Memory B cell (primary cell): Measurements from ENCODE around the gene PBXIP1.

ENCODE experiments used
- ATAC-seq: fragments of 150-1000 bp; cut with Tn5 transposase; 2 replicates; pipeline ENCODE4 v1.10.0; 2021; ENCODE audit warnings: low read depth, mild to moderate bottlenecking, moderate library complexity
- DNase-seq, 2 donors: peaks; one replicate each; pipeline ENCODE4 v3.0.0; 2022; ENCODE audit warnings: low spot score in 2 of 2
- H3K27ac Mint-ChIP-seq: one replicate; pipeline ENCODE4 v1.8.0; 2022; ENCODE audit warnings: mild to moderate bottlenecking, moderate library complexity, mixed read lengths
- H3K27me3 Mint-ChIP-seq: one replicate; pipeline ENCODE4 v1.8.0; 2022; ENCODE audit warnings: mixed read lengths
- H3K36me3 Mint-ChIP-seq: one replicate; pipeline ENCODE4 v1.8.0; 2022; ENCODE audit warnings: mild to moderate bottlenecking, mixed read lengths
- H3K4me1 Mint-ChIP-seq: one replicate; pipeline ENCODE4 v1.8.0; 2022; ENCODE audit warnings: mixed read lengths
- H3K4me3 Mint-ChIP-seq: one replicate; pipeline ENCODE4 v1.8.0; 2022; ENCODE audit warnings: mild to moderate bottlenecking, moderate library complexity, mixed read lengths
- H3K9me3 Mint-ChIP-seq: one replicate; pipeline ENCODE4 v1.8.0; 2022; ENCODE audit warnings: mixed read lengths

The PBXIP1 gene

DNA sequence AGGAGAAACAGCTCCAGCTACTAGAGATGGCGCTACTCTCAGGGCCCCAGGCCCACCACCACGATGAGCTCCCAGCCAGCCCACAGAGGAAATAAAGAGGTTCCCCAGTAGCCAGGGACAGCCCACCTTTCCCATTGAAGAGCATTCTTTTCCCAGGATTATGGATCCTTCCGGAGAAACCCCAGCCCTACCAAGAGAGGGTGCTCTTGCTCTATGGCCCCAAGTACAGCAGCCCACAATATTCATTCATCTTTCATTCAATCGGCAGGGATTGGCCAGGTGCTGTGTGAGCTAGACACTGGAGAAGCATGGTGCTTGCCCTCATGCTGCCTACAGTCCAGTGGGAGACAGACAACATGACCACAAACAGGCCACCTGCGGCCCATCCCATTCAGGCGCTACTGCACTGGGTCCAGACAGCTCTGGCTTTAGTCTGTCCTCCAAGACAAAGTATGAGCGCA, 49.2 kb downstream of the PBXIP1 start:
- no peaks in the 10 kb centered on the region for H3K4me1 Mint-ChIP-seq
- no peaks in the 10 kb centered on the region for H3K27me3 Mint-ChIP-seq
- no peak overlapping the region for H3K4me3 Mint-ChIP-seq
- H3K27ac Mint-ChIP-seq = no peak overlapping the region
- no peaks in the 10 kb centered on the region for H3K36me3 Mint-ChIP-seq
- H3K9me3 Mint-ChIP-seq = no peaks in the 10 kb centered on the region
- no peak for DNase-seq
- ATAC-seq = no peak

DNA sequence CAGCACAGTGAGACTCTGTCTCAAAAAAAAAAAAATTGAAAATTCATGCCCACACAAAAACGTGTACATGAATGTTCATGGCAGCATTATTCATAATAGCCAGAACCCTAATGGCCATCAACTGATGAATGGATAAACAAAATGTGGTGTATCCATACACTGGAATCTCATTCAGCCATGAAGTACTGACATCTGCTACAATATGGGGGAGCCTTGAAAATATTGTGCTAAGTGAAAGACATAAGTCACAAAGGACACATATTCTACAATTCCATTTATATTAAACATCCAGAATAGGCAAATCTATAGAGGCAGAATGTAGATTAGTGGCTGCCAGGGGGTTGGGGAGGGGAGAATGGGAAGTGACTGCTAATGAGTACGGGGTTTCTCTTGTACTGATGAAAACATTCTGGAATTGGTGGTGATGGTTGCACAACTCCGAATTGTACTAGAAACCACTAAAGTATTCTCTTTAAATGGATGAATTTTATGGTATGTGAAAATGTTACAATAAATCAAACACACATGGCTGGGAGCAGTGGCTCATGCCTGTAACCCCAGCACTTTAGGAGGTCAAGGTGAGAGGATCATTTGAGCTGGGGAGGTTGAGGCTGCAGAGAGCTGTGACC, 52.8 kb downstream of the PBXIP1 start:
- Mint-ChIP-seq H3K4me3 (no peak overlapping the region), H3K4me1 (peaks cover 3% of the 10 kb centered on the region), H3K9me3 (no peaks in the 10 kb centered on the region), H3K36me3 (peaks cover 4% of the 10 kb centered on the region), H3K27ac (no peak overlapping the region), H3K27me3 (no peaks in the 10 kb centered on the region)
- ATAC-seq = no peak
- DNase-seq = no peak

- DNase-seq = no peak
- no peak for ATAC-seq
- no peak overlapping the region for H3K4me3 Mint-ChIP-seq
- H3K36me3 Mint-ChIP-seq = peaks cover 4% of the 10 kb centered on the region
- H3K27me3 Mint-ChIP-seq = no peaks in the 10 kb centered on the region
- H3K27ac Mint-ChIP-seq = no peak overlapping the region
- H3K9me3 Mint-ChIP-seq = no peaks in the 10 kb centered on the region
- peaks cover 3% of the 10 kb centered on the region for H3K4me1 Mint-ChIP-seq
Measured at GRCh38 chr1:154901591-154901990, 54.3 kb downstream of the PBXIP1 start.

GRCh38 chr1:154899041-154899440, 56.9 kb downstream of the PBXIP1 start:
- H3K27ac Mint-ChIP-seq = no peak overlapping the region
- no peaks in the 10 kb centered on the region for H3K9me3 Mint-ChIP-seq
- H3K4me3 Mint-ChIP-seq = no peak overlapping the region
- no peak for ATAC-seq
- no peak for DNase-seq
- H3K27me3 Mint-ChIP-seq = no peaks in the 10 kb centered on the region
- H3K36me3 Mint-ChIP-seq = peaks cover 4% of the 10 kb centered on the region
- peaks cover 3% of the 10 kb centered on the region for H3K4me1 Mint-ChIP-seq

DNA sequence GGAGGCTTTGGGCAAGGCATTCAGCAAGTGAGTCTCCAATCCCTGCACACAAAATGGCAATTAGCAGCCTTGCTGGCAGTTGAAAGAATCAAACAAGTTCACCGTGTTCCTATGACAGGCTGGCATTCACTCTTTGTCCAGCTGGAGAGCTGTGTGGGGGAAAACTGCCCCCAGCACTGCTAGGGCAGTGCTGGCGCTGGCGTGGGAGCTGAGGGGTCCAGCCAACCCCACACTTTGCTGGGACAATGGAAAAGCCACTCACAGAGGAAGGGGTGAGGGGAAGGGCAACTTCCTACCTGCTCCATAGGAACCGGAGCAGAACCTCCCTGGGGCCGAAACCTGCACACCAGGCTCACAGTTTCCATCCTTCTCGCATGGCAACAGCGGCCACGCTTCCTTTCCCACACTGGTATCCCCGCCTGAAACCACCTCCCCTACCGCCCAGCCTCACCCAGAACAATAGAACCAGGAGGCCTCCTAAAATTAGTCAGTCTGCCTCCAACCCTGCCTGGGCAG, 59.1 kb downstream of the PBXIP1 start:
- H3K36me3 Mint-ChIP-seq = peaks cover 5% of the 10 kb centered on the region
- H3K27me3 Mint-ChIP-seq = no peaks in the 10 kb centered on the region
- no peak overlapping the region for H3K27ac Mint-ChIP-seq
- no peaks in the 10 kb centered on the region for H3K9me3 Mint-ChIP-seq
- H3K4me1 Mint-ChIP-seq = peaks cover 3% of the 10 kb centered on the region
- ATAC-seq (no peak), DNase-seq (no peak)
- no peak overlapping the region for H3K4me3 Mint-ChIP-seq

DNA sequence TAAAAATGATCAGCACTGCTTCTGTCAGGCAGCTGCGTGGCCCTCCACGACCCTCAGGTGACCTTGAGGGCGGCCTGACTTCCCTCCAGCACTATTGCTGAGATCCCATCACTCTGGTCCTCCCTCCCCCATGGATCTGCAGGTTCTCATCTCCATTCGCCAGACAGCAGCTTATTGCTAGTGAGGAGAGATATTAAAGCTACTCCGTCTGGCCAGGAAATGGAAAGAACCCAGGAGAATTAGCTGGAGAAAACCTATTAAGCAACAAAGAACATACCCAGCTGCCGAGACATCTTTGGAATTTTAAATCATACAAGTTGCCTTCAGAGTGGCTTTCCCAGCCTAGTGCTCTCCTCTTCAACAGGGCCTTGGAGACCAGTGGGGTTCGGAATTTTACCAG, 60.1 kb downstream of the PBXIP1 start:
- Mint-ChIP-seq H3K27ac (no peak overlapping the region), H3K4me3 (no peak overlapping the region), H3K27me3 (no peaks in the 10 kb centered on the region), H3K4me1 (peaks cover 3% of the 10 kb centered on the region), H3K9me3 (no peaks in the 10 kb centered on the region), H3K36me3 (peaks cover 5% of the 10 kb centered on the region)
- ATAC-seq (no peak), DNase-seq (no peak)
